HEK293T (cell line): ENCODE results near the gene SH3BP5L.

Source experiments
- BHLHE40 ChIP-seq: fragments of 450-650 bp; IDR thresholded peaks from 2 replicates; pipeline ENCODE4 v1.6.1; 2016; ENCODE audit warnings: mild to moderate bottlenecking, moderate library complexity, borderline replicate concordance
- CTBP1 ChIP-seq: fragments of 450-650 bp; IDR thresholded peaks from 2 replicates; pipeline ENCODE4 v1.6.1; 2016; ENCODE audit warnings: borderline replicate concordance
- HDGF ChIP-seq: fragments of 450-650 bp; IDR thresholded peaks from 2 replicates; pipeline ENCODE4 v1.6.1; 2017; ENCODE audit warnings: antibody characterized with exemption, borderline replicate concordance
- LEF1 ChIP-seq: fragments of 450-650 bp; IDR thresholded peaks from 2 replicates; pipeline ENCODE4 v1.6.1; 2017; ENCODE audit warnings: mild to moderate bottlenecking, borderline replicate concordance
- SP1 ChIP-seq: fragments of 450-650 bp; IDR thresholded peaks from 2 replicates; pipeline ENCODE4 v1.6.1; 2017
- SUZ12 ChIP-seq: fragments of 450-650 bp; IDR thresholded peaks from 2 replicates; pipeline ENCODE4 v1.6.1; 2016; ENCODE audit warnings: mild to moderate bottlenecking
- TARDBP ChIP-seq: fragments of 450-650 bp; IDR thresholded peaks from 2 replicates; pipeline ENCODE4 v1.6.1; 2016
- ZNF384 ChIP-seq: fragments of 450-650 bp; IDR thresholded peaks from 2 replicates; pipeline ENCODE4 v1.6.1; 2016

- TF ChIP-seq SP1 (no peak), BHLHE40 (no peak), HDGF (no peak), CTBP1 (no peak), ZNF384 (no peak), TARDBP (no peak), SUZ12 (no peak), LEF1 (no peak)
Observed at GRCh38 chr1:248808876-248809275, 16.8 kb downstream of the SH3BP5L start.
